DMS114 treated with DMSO at 0.1 percent for 48 hours (cell line): ENCODE results near the gene FLG2.
A peak's percentile ranks its signal among the peaks of the same experiment; 100 is the strongest.

Source experiments
- DNase-seq: peaks from one replicate; lab custom pipeline; 2025; ENCODE audit not compliant: unreplicated experiment; lab: John Stamatoyannopoulos, UW

The FLG2 gene

GRCh38 chr1:152359906-152360305 is at the start of gene FLG2:
FLG2 (minus strand) TSS chr1:152360006; CDS start chr1:152358884, 1,122 bp downstream.
- DNase-seq = no peak

- DNase-seq = no peak
Measured at GRCh38 chr1:152408664-152409063, 48.9 kb upstream of the FLG2 start.

GRCh38 chr1:152398812-152399698 is 39.2 kb upstream of the FLG2 start:
- peak; percentile 14 for DNase-seq

- DNase-seq = no peak
Measured at GRCh38 chr1:152397474-152397873, 37.7 kb upstream of the FLG2 start.

GRCh38 chr1:152394151-152394550 is 34.3 kb upstream of the FLG2 start:
- no peak for DNase-seq

- no peak for DNase-seq
Measured at GRCh38 chr1:152392909-152393308, 33.1 kb upstream of the FLG2 start.

- no peak for DNase-seq
Measured at GRCh38 chr1:152388889-152389288, 29.1 kb upstream of the FLG2 start.

- DNase-seq = no peak
Measured at GRCh38 chr1:152386940-152387339, 27.1 kb upstream of the FLG2 start.

- no peak for DNase-seq
Measured at GRCh38 chr1:152380932-152381331, 21.1 kb upstream of the FLG2 start.

GRCh38 chr1:152374451-152374850 is 14.6 kb upstream of the FLG2 start:
- no peak for DNase-seq

- DNase-seq = no peak
Measured at GRCh38 chr1:152372672-152373071, 12.9 kb upstream of the FLG2 start.

- DNase-seq = no peak
Measured at GRCh38 chr1:152367436-152367835, 7.6 kb upstream of the FLG2 start.

- no peak for DNase-seq
Measured at GRCh38 chr1:152356736-152357135, 3.1 kb downstream of the FLG2 start.

GRCh38 chr1:152349611-152350010 is 10.2 kb downstream of the FLG2 start:
- no peak for DNase-seq

GRCh38 chr1:152348447-152348846 is 11.4 kb downstream of the FLG2 start:
- DNase-seq = no peak

GRCh38 chr1:152347116-152347728 is 12.6 kb downstream of the FLG2 start:
- peak; percentile 61 for DNase-seq

- no peak for DNase-seq
Measured at GRCh38 chr1:152344438-152344837, 15.4 kb downstream of the FLG2 start.

- no peak for DNase-seq
Measured at GRCh38 chr1:152343006-152343405, 16.8 kb downstream of the FLG2 start.

- no peak for DNase-seq
Measured at GRCh38 chr1:152335399-152335798, 24.4 kb downstream of the FLG2 start.

- no peak for DNase-seq
Measured at GRCh38 chr1:152328801-152329391, 30.9 kb downstream of the FLG2 start.

GRCh38 chr1:152325111-152325510 is 34.7 kb downstream of the FLG2 start, which contains the start of gene FLG:
FLG (minus strand) TSS chr1:152325239; CDS start chr1:152315456, 9,783 bp downstream.
- DNase-seq = no peak

- DNase-seq = no peak
Measured at GRCh38 chr1:152313970-152314369, 45.8 kb downstream of the FLG2 start.
